GM23338 (cell line): ENCODE results near the gene FAM185A. TPM values are rescaled to one million over a fixed set of nuclear protein-coding genes. Genes with fewer than 3 reads are reported as not detected.

ENCODE experiments used
- ATAC-seq: fragments of 200-7000 bp; cut with Tn5 transposase; 3 replicates; pipeline ENCODE4 v1.9.1; 2020
- DNase-seq: peaks from one replicate; pipeline ENCODE4 v3.0.0-alpha.2; 2015; ENCODE audit warnings: low spot score
- H2AFZ ChIP-seq: fragments of 200-600 bp; sonication (generic); 2 replicates; pipeline ENCODE4 v1.8.0; 2016; ENCODE audit warnings: antibody characterized with exemption, mild to moderate bottlenecking, moderate library complexity
- H3F3A ChIP-seq: fragments of 200-600 bp; sonication (generic); replicated peaks from 2 replicates; pipeline ENCODE4 v1.8.0; 2017; ENCODE audit warnings: antibody characterized with exemption, mixed run types, low read depth
- H3K27ac ChIP-seq: fragments of 200-600 bp; sonication (generic); 2 replicates; pipeline ENCODE4 v1.6.1; 2016; ENCODE audit warnings: low read depth
- H3K27me3 ChIP-seq: fragments of 200-600 bp; sonication (generic); 2 replicates; pipeline ENCODE4 v1.8.0; 2016; ENCODE audit warnings: mild to moderate bottlenecking, mixed run types, moderate library complexity; ENCODE audit not compliant: insufficient read depth
- H3K36me3 ChIP-seq: fragments of 200-600 bp; sonication (generic); 2 replicates; pipeline ENCODE4 v1.8.0; 2016; ENCODE audit warnings: mild to moderate bottlenecking; ENCODE audit not compliant: insufficient read depth
- H3K4me1 ChIP-seq: fragments of 200-600 bp; sonication (generic); 2 replicates; pipeline ENCODE4 v1.8.0; 2016; ENCODE audit warnings: mild to moderate bottlenecking, moderate library complexity; ENCODE audit not compliant: insufficient read depth
- H3K4me2 ChIP-seq: fragments of 200-600 bp; sonication (generic); 2 replicates; pipeline ENCODE4 v1.7.1; 2017; ENCODE audit warnings: mixed run types
- H3K4me3 ChIP-seq: fragments of 200-600 bp; sonication (generic); 2 replicates; pipeline ENCODE4 v1.6.1; 2016; ENCODE audit warnings: mixed run types
- H3K79me2 ChIP-seq: fragments of 200-600 bp; sonication (generic); replicated peaks from 2 replicates; pipeline ENCODE4 v1.8.0; 2017; ENCODE audit warnings: mild to moderate bottlenecking; ENCODE audit not compliant: insufficient read depth
- H3K9me2 ChIP-seq: fragments of 200-600 bp; sonication (generic); 2 replicates; pipeline ENCODE4 v1.8.0; 2017; ENCODE audit not compliant: insufficient read depth
- H4K20me1 ChIP-seq: fragments of 200-600 bp; sonication (generic); replicated peaks from 2 replicates; pipeline ENCODE4 v1.8.0; 2017; ENCODE audit warnings: mild to moderate bottlenecking; ENCODE audit not compliant: insufficient read depth
- H3K27ac Mint-ChIP-seq: 2 replicates; pipeline ENCODE4 v1.8.0; 2020; ENCODE audit warnings: inconsistent platforms, mild to moderate bottlenecking, moderate library complexity, mixed read lengths
- H3K27me3 Mint-ChIP-seq: 3 replicates; pipeline ENCODE4 v1.8.0; 2022; ENCODE audit warnings: low read depth, mild to moderate bottlenecking, moderate library complexity, mixed read lengths, inconsistent platforms; ENCODE audit not compliant: insufficient read depth, poor library complexity
- H3K36me3 Mint-ChIP-seq: 3 replicates; pipeline ENCODE4 v1.8.0; 2021; ENCODE audit warnings: low read depth, mild to moderate bottlenecking, inconsistent platforms, moderate library complexity, mixed read lengths
- H3K4me1 Mint-ChIP-seq: 3 replicates; pipeline ENCODE4 v1.8.0; 2020; ENCODE audit warnings: mild to moderate bottlenecking, inconsistent platforms, mixed read lengths
- H3K4me3 Mint-ChIP-seq: 3 replicates; pipeline ENCODE4 v1.8.0; 2021; ENCODE audit warnings: moderate library complexity, mild to moderate bottlenecking, inconsistent platforms, mixed read lengths
- H3K9me3 Mint-ChIP-seq: 3 replicates; pipeline ENCODE4 v1.8.0; 2020; ENCODE audit warnings: moderate library complexity, mild to moderate bottlenecking, inconsistent platforms, mixed read lengths
- CREB1 ChIP-seq: fragments of 250-450 bp; sonication (Bioruptor Pico); IDR thresholded peaks from 2 replicates; pipeline ENCODE4 v1.5.0; 2020; ENCODE audit warnings: low read depth, mild to moderate bottlenecking, moderate library complexity
- EZH2 ChIP-seq: fragments of 200-600 bp; sonication (generic); IDR thresholded peaks from one replicate; pipeline ENCODE4 v1.8.0; 2017; ENCODE audit warnings: antibody characterized with exemption, mild to moderate bottlenecking, low read depth; ENCODE audit not compliant: unreplicated experiment
- EZH2phosphoT487 ChIP-seq: fragments of 200-600 bp; sonication (generic); IDR thresholded peaks from one replicate; pipeline ENCODE4 v1.8.1; 2018; ENCODE audit warnings: antibody characterized with exemption; ENCODE audit not compliant: unreplicated experiment
- JUNB ChIP-seq: IDR thresholded peaks from one replicate; pipeline ENCODE4 v1.6.1; 2016; ENCODE audit warnings: antibody characterized with exemption; ENCODE audit not compliant: unreplicated experiment
- NANOG ChIP-seq: IDR thresholded peaks from 2 replicates; pipeline ENCODE4 v1.6.1; 2016; ENCODE audit warnings: antibody characterized with exemption, borderline replicate concordance
- POLR2AphosphoS5 ChIP-seq: IDR thresholded peaks from 2 replicates; pipeline ENCODE4 v1.6.1; 2016; ENCODE audit warnings: antibody characterized with exemption, low read depth
- STAT1 ChIP-seq: IDR thresholded peaks from one replicate; pipeline ENCODE4 v1.6.1; 2016; ENCODE audit warnings: antibody characterized with exemption; ENCODE audit not compliant: unreplicated experiment
- ZNF114 ChIP-seq: fragments of 250-450 bp; sonication (Bioruptor Pico); IDR thresholded peaks from 2 replicates; pipeline ENCODE4 v1.5.0; 2020; ENCODE audit warnings: mild to moderate bottlenecking, moderate library complexity
- ZNF331 ChIP-seq: fragments of 250-450 bp; sonication (Bioruptor Pico); IDR thresholded peaks from 2 replicates; pipeline ENCODE4 v1.5.0; 2020; ENCODE audit warnings: low read depth, mild to moderate bottlenecking, moderate library complexity
- polyA plus RNA-seq: library from polyadenylated mRNA; unstranded; fragments of >200 nt; fragmentation: Nextera tagmentation; extraction: Ambion mirVana; gene quantifications from 2 replicates; pipeline ENCODE4 v1.2.1, GENCODE V29; 2016
- total RNA-seq: library from RNA; depleted of rRNA; stranded (reverse); fragments of >200 nt; shearing (Covaris generic); gene quantifications from 2 replicates; pipeline ENCODE4 v1.2.3, GENCODE V29; 2014
- TF ChIP-seq, protein P1 (sequence below): IDR thresholded peaks from 2 replicates; pipeline ENCODE4 v1.6.1; 2016; ENCODE audit warnings: antibody characterized with exemption
- TF ChIP-seq, protein P2 (sequence below): IDR thresholded peaks from one replicate; pipeline ENCODE4 v1.6.1; 2018; ENCODE audit warnings: antibody characterized with exemption; ENCODE audit not compliant: unreplicated experiment
- TF ChIP-seq, protein P3 (sequence below): fragments of 250-450 bp; sonication (Bioruptor Pico); IDR thresholded peaks from 2 replicates; pipeline ENCODE4 v1.5.0; 2020; ENCODE audit warnings: mild to moderate bottlenecking, moderate library complexity
- TF ChIP-seq, protein P4 (sequence below), 2 experiments: fragments of 200-600 bp in 1 of 2; sonication (generic) in 1 of 2; conservative IDR thresholded peaks; 2 replicates each; pipeline versions ENCODE4 v1.5.1 to v1.6.1; 2016 to 2017; ENCODE audit warnings: antibody characterized with exemption in 2 of 2, low read depth in 2 of 2, mild to moderate bottlenecking in 2 of 2, moderate library complexity in 1 of 2

The FAM185A gene
- total and polyA plus RNA-seq, 2 experiments from 2014 or later = 5.7 to 11.7 TPM

DNA sequence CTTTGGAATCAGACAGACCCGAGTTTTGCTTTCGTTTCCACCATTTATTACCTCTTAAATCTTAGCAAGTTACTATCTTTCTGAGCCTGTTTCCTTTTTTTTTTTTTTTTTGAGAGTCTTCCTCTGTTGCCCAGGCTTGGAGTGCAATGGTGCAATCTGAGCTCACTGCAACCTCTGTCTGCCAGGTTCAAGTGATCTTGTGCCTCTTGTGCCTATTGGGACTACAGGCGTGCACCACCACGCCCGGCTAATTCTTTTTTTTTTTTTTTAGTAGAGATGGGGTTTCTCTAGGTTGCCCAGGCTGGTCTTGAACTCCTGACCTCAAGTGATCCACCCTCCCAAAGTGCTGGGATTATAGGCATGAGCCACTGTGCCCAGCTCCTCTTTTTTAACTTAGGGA lies 84.5 kb downstream of the FAM185A start:
- no peaks in the 10 kb centered on the region for H3K27me3 Mint-ChIP-seq
- Histone ChIP-seq H3K4me1 (no peaks in the 10 kb centered on the region), H3K36me3 (no peaks in the 10 kb centered on the region), H3K4me2 (no peak overlapping the region), H3K27me3 (no peaks in the 10 kb centered on the region), H3K9me2 (no peaks in the 10 kb centered on the region), H4K20me1 (no peaks in the 10 kb centered on the region), H3K4me3 (no peak overlapping the region), H2AFZ (no peak overlapping the region), H3K27ac (no peak overlapping the region), H3F3A (no peaks in the 10 kb centered on the region), H3K79me2 (no peaks in the 10 kb centered on the region)
- TF ChIP-seq EZH2phosphoT487 (no peak), NANOG (no peak), POLR2AphosphoS5 (no peak), ZNF331 (CRISPR knock-in tag) (no peak), EZH2 (no peak), CREB1 (CRISPR knock-in tag) (no peak), JUNB (no peak), STAT1 (no peak), ZNF114 (CRISPR knock-in tag) (no peak)
- TF ChIP-seq, protein P1, sequence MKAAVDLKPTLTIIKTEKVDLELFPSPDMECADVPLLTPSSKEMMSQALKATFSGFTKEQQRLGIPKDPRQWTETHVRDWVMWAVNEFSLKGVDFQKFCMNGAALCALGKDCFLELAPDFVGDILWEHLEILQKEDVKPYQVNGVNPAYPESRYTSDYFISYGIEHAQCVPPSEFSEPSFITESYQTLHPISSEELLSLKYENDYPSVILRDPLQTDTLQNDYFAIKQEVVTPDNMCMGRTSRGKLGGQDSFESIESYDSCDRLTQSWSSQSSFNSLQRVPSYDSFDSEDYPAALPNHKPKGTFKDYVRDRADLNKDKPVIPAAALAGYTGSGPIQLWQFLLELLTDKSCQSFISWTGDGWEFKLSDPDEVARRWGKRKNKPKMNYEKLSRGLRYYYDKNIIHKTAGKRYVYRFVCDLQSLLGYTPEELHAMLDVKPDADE = no peak
- TF ChIP-seq, protein P2, sequence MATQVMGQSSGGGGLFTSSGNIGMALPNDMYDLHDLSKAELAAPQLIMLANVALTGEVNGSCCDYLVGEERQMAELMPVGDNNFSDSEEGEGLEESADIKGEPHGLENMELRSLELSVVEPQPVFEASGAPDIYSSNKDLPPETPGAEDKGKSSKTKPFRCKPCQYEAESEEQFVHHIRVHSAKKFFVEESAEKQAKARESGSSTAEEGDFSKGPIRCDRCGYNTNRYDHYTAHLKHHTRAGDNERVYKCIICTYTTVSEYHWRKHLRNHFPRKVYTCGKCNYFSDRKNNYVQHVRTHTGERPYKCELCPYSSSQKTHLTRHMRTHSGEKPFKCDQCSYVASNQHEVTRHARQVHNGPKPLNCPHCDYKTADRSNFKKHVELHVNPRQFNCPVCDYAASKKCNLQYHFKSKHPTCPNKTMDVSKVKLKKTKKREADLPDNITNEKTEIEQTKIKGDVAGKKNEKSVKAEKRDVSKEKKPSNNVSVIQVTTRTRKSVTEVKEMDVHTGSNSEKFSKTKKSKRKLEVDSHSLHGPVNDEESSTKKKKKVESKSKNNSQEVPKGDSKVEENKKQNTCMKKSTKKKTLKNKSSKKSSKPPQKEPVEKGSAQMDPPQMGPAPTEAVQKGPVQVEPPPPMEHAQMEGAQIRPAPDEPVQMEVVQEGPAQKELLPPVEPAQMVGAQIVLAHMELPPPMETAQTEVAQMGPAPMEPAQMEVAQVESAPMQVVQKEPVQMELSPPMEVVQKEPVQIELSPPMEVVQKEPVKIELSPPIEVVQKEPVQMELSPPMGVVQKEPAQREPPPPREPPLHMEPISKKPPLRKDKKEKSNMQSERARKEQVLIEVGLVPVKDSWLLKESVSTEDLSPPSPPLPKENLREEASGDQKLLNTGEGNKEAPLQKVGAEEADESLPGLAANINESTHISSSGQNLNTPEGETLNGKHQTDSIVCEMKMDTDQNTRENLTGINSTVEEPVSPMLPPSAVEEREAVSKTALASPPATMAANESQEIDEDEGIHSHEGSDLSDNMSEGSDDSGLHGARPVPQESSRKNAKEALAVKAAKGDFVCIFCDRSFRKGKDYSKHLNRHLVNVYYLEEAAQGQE = no peak
- TF ChIP-seq, protein P3, sequence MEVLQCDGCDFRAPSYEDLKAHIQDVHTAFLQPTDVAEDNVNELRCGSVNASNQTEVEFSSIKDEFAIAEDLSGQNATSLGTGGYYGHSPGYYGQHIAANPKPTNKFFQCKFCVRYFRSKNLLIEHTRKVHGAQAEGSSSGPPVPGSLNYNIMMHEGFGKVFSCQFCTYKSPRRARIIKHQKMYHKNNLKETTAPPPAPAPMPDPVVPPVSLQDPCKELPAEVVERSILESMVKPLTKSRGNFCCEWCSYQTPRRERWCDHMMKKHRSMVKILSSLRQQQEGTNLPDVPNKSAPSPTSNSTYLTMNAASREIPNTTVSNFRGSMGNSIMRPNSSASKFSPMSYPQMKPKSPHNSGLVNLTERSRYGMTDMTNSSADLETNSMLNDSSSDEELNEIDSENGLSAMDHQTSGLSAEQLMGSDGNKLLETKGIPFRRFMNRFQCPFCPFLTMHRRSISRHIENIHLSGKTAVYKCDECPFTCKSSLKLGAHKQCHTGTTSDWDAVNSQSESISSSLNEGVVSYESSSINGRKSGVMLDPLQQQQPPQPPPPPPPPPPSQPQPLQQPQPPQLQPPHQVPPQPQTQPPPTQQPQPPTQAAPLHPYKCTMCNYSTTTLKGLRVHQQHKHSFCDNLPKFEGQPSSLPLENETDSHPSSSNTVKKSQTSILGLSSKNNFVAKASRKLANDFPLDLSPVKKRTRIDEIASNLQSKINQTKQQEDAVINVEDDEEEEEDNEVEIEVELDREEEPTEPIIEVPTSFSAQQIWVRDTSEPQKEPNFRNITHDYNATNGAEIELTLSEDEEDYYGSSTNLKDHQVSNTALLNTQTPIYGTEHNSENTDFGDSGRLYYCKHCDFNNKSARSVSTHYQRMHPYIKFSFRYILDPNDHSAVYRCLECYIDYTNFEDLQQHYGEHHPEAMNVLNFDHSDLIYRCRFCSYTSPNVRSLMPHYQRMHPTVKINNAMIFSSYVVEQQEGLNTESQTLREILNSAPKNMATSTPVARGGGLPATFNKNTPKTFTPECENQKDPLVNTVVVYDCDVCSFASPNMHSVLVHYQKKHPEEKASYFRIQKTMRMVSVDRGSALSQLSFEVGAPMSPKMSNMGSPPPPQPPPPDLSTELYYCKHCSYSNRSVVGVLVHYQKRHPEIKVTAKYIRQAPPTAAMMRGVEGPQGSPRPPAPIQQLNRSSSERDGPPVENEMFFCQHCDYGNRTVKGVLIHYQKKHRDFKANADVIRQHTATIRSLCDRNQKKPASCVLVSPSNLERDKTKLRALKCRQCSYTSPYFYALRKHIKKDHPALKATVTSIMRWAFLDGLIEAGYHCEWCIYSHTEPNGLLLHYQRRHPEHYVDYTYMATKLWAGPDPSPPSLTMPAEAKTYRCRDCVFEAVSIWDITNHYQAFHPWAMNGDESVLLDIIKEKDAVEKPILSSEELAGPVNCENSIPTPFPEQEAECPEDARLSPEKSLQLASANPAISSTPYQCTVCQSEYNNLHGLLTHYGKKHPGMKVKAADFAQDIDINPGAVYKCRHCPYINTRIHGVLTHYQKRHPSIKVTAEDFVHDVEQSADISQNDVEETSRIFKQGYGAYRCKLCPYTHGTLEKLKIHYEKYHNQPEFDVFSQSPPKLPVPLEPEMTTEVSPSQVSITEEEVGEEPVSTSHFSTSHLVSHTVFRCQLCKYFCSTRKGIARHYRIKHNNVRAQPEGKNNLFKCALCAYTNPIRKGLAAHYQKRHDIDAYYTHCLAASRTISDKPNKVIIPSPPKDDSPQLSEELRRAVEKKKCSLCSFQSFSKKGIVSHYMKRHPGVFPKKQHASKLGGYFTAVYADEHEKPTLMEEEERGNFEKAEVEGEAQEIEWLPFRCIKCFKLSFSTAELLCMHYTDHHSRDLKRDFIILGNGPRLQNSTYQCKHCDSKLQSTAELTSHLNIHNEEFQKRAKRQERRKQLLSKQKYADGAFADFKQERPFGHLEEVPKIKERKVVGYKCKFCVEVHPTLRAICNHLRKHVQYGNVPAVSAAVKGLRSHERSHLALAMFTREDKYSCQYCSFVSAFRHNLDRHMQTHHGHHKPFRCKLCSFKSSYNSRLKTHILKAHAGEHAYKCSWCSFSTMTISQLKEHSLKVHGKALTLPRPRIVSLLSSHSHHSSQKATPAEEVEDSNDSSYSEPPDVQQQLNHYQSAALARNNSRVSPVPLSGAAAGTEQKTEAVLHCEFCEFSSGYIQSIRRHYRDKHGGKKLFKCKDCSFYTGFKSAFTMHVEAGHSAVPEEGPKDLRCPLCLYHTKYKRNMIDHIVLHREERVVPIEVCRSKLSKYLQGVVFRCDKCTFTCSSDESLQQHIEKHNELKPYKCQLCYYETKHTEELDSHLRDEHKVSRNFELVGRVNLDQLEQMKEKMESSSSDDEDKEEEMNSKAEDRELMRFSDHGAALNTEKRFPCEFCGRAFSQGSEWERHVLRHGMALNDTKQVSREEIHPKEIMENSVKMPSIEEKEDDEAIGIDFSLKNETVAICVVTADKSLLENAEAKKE = no peak
- TF ChIP-seq, protein P4, sequence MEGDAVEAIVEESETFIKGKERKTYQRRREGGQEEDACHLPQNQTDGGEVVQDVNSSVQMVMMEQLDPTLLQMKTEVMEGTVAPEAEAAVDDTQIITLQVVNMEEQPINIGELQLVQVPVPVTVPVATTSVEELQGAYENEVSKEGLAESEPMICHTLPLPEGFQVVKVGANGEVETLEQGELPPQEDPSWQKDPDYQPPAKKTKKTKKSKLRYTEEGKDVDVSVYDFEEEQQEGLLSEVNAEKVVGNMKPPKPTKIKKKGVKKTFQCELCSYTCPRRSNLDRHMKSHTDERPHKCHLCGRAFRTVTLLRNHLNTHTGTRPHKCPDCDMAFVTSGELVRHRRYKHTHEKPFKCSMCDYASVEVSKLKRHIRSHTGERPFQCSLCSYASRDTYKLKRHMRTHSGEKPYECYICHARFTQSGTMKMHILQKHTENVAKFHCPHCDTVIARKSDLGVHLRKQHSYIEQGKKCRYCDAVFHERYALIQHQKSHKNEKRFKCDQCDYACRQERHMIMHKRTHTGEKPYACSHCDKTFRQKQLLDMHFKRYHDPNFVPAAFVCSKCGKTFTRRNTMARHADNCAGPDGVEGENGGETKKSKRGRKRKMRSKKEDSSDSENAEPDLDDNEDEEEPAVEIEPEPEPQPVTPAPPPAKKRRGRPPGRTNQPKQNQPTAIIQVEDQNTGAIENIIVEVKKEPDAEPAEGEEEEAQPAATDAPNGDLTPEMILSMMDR (conservative IDR thresholded peaks at IDR 0.05; ENCODE audit: low read depth in 2 of 2) = no peak
- H3K4me3 Mint-ChIP-seq = no peak overlapping the region
- ATAC-seq (no peak), DNase-seq (no peak)
- no peak overlapping the region for H3K27ac Mint-ChIP-seq
- H3K4me1 Mint-ChIP-seq = peaks cover 9% of the 10 kb centered on the region; the same call in 2 of the 3 replicates
- no peaks in the 10 kb centered on the region for H3K36me3 Mint-ChIP-seq
- H3K9me3 Mint-ChIP-seq = no peaks in the 10 kb centered on the region
